HFFc6 (cell line): ENCODE data around the gene LBX2. TPM values are rescaled to one million over a fixed set of nuclear protein-coding genes. Genes with fewer than 3 reads are reported as not detected.

Experiments
- DNase-seq: peaks from one replicate; pipeline ENCODE4 v3.0.0-alpha.2; 2018
- H3K27ac Mint-ChIP-seq: 2 replicates; pipeline ENCODE4 v1.8.0; 2020; ENCODE audit warnings: mild to moderate bottlenecking, mixed read lengths
- H3K27me3 Mint-ChIP-seq: 2 replicates; pipeline ENCODE4 v1.8.0; 2021; ENCODE audit warnings: mild to moderate bottlenecking, moderate library complexity, mixed read lengths; ENCODE audit not compliant: insufficient read depth
- H3K36me3 Mint-ChIP-seq: 2 replicates; pipeline ENCODE4 v1.8.0; 2021; ENCODE audit warnings: low read depth, mixed read lengths
- H3K4me1 Mint-ChIP-seq: 2 replicates; pipeline ENCODE4 v1.8.0; 2020; ENCODE audit warnings: low read depth, mixed read lengths
- H3K4me3 Mint-ChIP-seq: 2 replicates; pipeline ENCODE4 v1.8.0; 2020; ENCODE audit warnings: mild to moderate bottlenecking, moderate library complexity, mixed read lengths
- H3K9me3 Mint-ChIP-seq: 2 replicates; pipeline ENCODE4 v1.8.0; 2020; ENCODE audit warnings: mild to moderate bottlenecking, mixed read lengths
- CTCF ChIP-seq: fragments of 200-600 bp; sonication (generic); IDR thresholded peaks from 2 replicates; pipeline ENCODE4 v1.5.0; 2021; ENCODE audit warnings: antibody characterized with exemption, mild to moderate bottlenecking
- total RNA-seq, 6 experiments: library from RNA; stranded (reverse); fragmentation: NEBNext Ultra II Directional; extraction: Animal tissue kit (Norgen Biotek cat#: 25700); gene quantifications; 2 replicates in 1 of 6; 3 replicates in 5 of 6; pipeline ENCODE4 v1.2.3, GENCODE V29; 2021

Gene LBX2
- total RNA-seq, 6 experiments from 2014 or later: 0.21 to 1.8 (median 1.2) TPM

- peaks cover 22% of the 10 kb centered on the region for H3K36me3 Mint-ChIP-seq
- H3K27ac Mint-ChIP-seq: no peak overlapping the region
- peaks cover 59% of the 10 kb centered on the region for H3K4me1 Mint-ChIP-seq
- no peaks in the 10 kb centered on the region for H3K9me3 Mint-ChIP-seq
- no peak for DNase-seq
- H3K4me3 Mint-ChIP-seq: peak overlapping the region; percentile 98
- no peak for TF ChIP-seq CTCF
- H3K27me3 Mint-ChIP-seq: peaks cover 12% of the 10 kb centered on the region
Measured at GRCh38 chr2:74505448-74506246, 6.2 kb upstream of the LBX2 start.

GRCh38 chr2:74504591-74504990, 5.2 kb upstream of the LBX2 start:
- peaks cover 22% of the 10 kb centered on the region for H3K36me3 Mint-ChIP-seq
- DNase-seq: no peak
- no peaks in the 10 kb centered on the region for H3K9me3 Mint-ChIP-seq
- peak overlapping the region; percentile 98 for H3K4me3 Mint-ChIP-seq
- H3K27ac Mint-ChIP-seq: peak overlapping the region; percentile 46
- H3K4me1 Mint-ChIP-seq: peaks cover 55% of the 10 kb centered on the region
- no peak for TF ChIP-seq CTCF
- peaks cover 20% of the 10 kb centered on the region for H3K27me3 Mint-ChIP-seq

DNA sequence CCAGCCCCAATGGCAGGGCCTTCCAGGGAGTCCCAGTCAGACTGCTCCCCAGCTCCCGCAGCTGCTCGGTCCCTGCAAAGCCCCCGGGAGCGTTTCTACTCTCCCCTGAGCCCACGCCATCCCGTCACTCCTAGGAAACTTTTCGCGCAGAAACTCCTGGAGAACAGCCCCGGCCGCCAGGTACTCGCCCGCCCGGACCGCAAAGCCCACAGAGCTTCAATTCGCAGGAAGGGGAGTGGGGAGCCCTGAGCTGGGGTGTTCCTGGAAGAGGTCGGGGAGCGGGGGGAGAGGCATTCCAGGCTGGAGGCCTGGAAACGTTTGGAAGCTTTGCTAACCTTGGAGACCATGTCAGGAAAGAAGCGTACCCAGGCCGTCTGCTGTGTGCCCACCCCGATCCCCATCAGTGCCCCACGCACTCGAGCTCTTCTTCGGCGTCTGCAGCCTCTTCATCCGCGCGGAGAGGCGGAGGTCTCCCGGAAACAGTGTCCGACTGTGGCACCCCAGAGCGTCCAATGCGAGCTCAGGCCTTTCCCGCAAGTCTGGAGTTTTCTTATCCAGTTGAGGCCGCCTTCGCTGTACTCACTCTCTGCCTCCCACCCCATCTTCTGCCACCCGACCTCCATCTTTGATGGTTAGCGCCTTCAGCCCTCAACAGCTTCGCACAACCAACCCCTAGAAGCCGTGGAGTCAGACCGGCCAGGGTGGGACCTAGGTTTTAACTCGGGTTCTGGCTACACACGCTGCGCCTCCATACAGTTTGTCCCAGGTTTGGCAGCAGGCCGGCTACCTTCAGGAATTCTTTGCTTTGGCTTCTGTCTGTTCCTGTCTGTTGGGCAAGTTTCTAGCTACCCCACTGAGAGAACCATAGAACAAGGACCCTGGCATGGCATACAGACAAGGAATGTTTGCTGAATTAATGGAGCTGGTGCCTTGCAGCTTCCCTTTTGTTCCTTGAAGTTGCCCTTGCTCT, 4.4 kb upstream of the LBX2 start:
- Mint-ChIP-seq H3K4me1 (peaks cover 56% of the 10 kb centered on the region), H3K36me3 (peaks cover 22% of the 10 kb centered on the region), H3K27me3 (peaks cover 20% of the 10 kb centered on the region), H3K27ac (peak overlapping the region; percentile 85), H3K9me3 (no peaks in the 10 kb centered on the region), H3K4me3 (peak overlapping the region; percentile 98)
- TF ChIP-seq CTCF: no peak
- no peak for DNase-seq

DNA sequence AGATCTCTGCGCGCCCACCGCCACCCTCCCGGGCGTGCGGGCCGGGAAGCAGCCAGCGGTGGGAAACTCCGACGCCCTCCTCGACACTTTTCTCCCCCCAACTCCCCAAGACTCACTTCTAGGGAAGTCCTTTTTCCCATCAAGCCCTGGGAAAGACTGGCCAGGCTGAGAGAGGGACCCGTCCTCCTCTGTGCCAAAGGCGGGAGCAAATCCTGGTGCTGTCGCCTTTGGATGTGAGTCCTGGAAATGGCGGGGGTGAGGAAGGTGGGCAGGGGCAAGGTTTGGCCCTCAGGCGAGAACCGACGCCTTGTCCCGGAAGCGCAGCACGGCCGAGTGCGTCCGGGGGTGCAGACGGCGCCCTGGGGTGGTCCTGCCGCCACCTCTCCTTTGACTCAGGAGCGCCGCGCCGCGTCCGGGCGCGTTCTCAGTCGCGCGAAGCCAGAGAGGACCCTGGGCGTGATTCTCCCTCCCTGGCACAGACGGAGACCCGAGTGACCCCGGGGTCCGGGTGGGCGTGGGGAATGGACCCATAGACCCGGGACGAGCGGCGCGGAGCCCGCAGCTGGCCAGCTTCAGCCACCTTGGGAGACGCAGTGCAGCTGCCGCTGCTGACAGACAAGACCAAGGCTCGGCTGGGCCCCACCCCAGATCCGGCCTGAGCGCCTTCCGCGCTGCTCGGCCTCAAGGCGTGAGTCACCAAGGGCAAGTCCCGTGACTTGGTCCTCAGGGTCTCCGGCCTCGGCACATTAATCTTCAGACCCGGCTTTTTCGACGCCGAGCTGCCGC, 3.5 kb upstream of the LBX2 start:
- DNase-seq: peak; percentile 72
- peak; percentile 44 for TF ChIP-seq CTCF
- H3K27me3 Mint-ChIP-seq: peaks cover 20% of the 10 kb centered on the region
- peak overlapping the region; percentile 85 for H3K27ac Mint-ChIP-seq
- peaks cover 55% of the 10 kb centered on the region for H3K4me1 Mint-ChIP-seq
- peaks cover 22% of the 10 kb centered on the region for H3K36me3 Mint-ChIP-seq
- peak overlapping the region; percentile 84 for H3K4me3 Mint-ChIP-seq
- H3K9me3 Mint-ChIP-seq: no peaks in the 10 kb centered on the region

GRCh38 chr2:74502147-74502719, 2.8 kb upstream of the LBX2 start:
- Mint-ChIP-seq H3K4me1 (peaks cover 54% of the 10 kb centered on the region), H3K36me3 (peaks cover 22% of the 10 kb centered on the region), H3K9me3 (no peaks in the 10 kb centered on the region), H3K27me3 (peaks cover 17% of the 10 kb centered on the region), H3K27ac (peak overlapping the region; percentile 85; the same call in 1 of the 2 replicates), H3K4me3 (peak overlapping the region; percentile 84)
- TF ChIP-seq CTCF: no peak
- no peak for DNase-seq
